HEK293T (cell line): Measurements from ENCODE around the gene TACC2.

Source experiments
- ARNT ChIP-seq: fragments of 450-650 bp; IDR thresholded peaks from 2 replicates; pipeline ENCODE4 v1.6.1; 2017; ENCODE audit warnings: mild to moderate bottlenecking
- ELF4 ChIP-seq: fragments of 450-650 bp; IDR thresholded peaks from 2 replicates; pipeline ENCODE4 v1.6.1; 2017; ENCODE audit warnings: antibody characterized with exemption
- FOXA1 ChIP-seq: fragments of 450-650 bp; IDR thresholded peaks from 2 replicates; pipeline ENCODE4 v1.6.1; 2016; ENCODE audit warnings: mild to moderate bottlenecking
- FOXM1 ChIP-seq: fragments of 450-650 bp; IDR thresholded peaks from 2 replicates; pipeline ENCODE4 v1.6.1; 2017; ENCODE audit warnings: mild to moderate bottlenecking, borderline replicate concordance
- HDGF ChIP-seq: fragments of 450-650 bp; IDR thresholded peaks from 2 replicates; pipeline ENCODE4 v1.6.1; 2017; ENCODE audit warnings: antibody characterized with exemption, borderline replicate concordance
- NFRKB ChIP-seq: fragments of 450-650 bp; IDR thresholded peaks from 2 replicates; pipeline ENCODE4 v1.6.1; 2016; ENCODE audit warnings: mild to moderate bottlenecking, moderate library complexity
- SP1 ChIP-seq: fragments of 450-650 bp; IDR thresholded peaks from 2 replicates; pipeline ENCODE4 v1.6.1; 2017
- SUZ12 ChIP-seq: fragments of 450-650 bp; IDR thresholded peaks from 2 replicates; pipeline ENCODE4 v1.6.1; 2016; ENCODE audit warnings: mild to moderate bottlenecking
- TARDBP ChIP-seq: fragments of 450-650 bp; IDR thresholded peaks from 2 replicates; pipeline ENCODE4 v1.6.1; 2016
- ZNF384 ChIP-seq: fragments of 450-650 bp; IDR thresholded peaks from 2 replicates; pipeline ENCODE4 v1.6.1; 2016

- TF ChIP-seq SP1 = no peak
- no peak for TF ChIP-seq HDGF
- TF ChIP-seq TARDBP = no peak
- TF ChIP-seq ZNF384 = no peak
- TF ChIP-seq ELF4 = no peak
- no peak for TF ChIP-seq SUZ12
- no peak for TF ChIP-seq ARNT
- no peak for TF ChIP-seq NFRKB
- no peak for TF ChIP-seq FOXA1
- TF ChIP-seq FOXM1 = no peak
These were observed 126.9 kb downstream of the TACC2 start for GRCh38 chr10:122115874-122116273.
